ENCODE data around the gene STK11IP.

Gene STK11IP

DNA sequence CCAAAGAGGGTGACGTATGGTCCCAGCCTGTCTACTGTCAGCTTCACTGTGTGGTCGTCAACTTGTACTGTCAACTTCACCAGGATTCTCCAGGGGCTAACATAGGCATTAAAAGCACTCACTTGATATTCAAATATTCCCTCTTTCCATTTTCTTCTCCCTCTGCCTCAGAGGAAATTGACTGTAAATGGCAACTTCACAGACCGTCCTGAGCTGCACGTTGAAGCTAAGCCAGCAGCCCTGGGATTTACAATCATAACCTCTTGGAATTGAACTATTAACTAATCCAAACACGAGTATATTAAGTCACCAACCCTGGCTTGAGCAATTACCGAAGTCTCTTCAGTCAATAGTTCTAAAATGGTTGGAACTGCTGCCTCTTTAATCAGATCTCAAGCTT lies 68.3 kb downstream of the STK11IP start:
- H3K4me1 ChIP-seq (ENCODE audit: control insufficient read depth in 1 of 2, insufficient read depth in 2 of 2, low read length in 2 of 2) = no peaks in the 10 kb centered on the region
- H3K9ac ChIP-seq (ENCODE audit: low read depth in 1 of 2, low read length in 2 of 2) = no peak overlapping the region
- no peaks in the 10 kb centered on the region for H3K36me3 ChIP-seq (ENCODE audit: control insufficient read depth in 1 of 2, insufficient read depth in 2 of 2, low read length in 2 of 2)
- H3K4me3 ChIP-seq (ENCODE audit: low read depth in 1 of 2, low read length in 2 of 2) = no peak overlapping the region
- no peaks in the 10 kb centered on the region for H3K27me3 ChIP-seq (ENCODE audit: control insufficient read depth in 1 of 2, insufficient read depth in 2 of 2, low read length in 2 of 2)
- H3K27ac ChIP-seq (ENCODE audit: low read depth, low read length) = no peak overlapping the region
- peaks cover 0 to 6% of the 10 kb centered on the region in 2 donors for H3K9me3 ChIP-seq (ENCODE audit: control insufficient read depth in 1 of 2, low read length in 2 of 2)
